Mammary epithelial cell (primary cell): ENCODE data around the gene CAP2.

Experiments
- EZH2 ChIP-seq: IDR thresholded peaks from 2 replicates; pipeline ENCODE4 v1.6.1; 2012; ENCODE audit warnings: low read length, inconsistent platforms, borderline replicate concordance
- TF ChIP-seq, protein P1 (sequence below), 2 donors: IDR thresholded peaks in 1 of 2; conservative IDR thresholded peaks in 1 of 2; 2 replicates each; pipeline ENCODE4 v1.5.1; 2011 to 2012; ENCODE audit warnings: inconsistent platforms in 2 of 2, low read length in 2 of 2, mild to moderate bottlenecking in 2 of 2, control low read depth in 1 of 2, low read depth in 1 of 2; ENCODE audit not compliant: insufficient read depth in 1 of 2; ENCODE audit errors: extremely low read depth in 1 of 2

DNA sequence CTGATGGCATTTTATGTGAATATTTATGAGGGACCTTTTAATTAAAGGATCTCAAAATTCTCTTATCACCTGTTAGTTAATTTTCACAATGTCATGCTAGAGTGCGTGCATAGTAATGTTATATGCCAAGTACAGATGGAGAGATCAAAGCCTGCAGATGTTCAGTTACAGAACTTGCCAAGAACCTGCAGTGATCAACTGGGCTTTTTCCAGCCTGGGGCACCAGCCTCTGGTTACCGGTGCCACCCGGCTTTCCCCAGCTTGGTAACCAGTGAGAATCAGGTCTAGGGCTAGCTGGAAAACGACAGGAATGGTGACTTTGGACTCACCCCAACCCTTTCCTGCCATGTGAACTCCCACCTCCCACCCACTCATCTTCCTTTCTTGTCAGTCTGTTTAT, 91.8 kb downstream of the CAP2 start:
- TF ChIP-seq, protein P1, sequence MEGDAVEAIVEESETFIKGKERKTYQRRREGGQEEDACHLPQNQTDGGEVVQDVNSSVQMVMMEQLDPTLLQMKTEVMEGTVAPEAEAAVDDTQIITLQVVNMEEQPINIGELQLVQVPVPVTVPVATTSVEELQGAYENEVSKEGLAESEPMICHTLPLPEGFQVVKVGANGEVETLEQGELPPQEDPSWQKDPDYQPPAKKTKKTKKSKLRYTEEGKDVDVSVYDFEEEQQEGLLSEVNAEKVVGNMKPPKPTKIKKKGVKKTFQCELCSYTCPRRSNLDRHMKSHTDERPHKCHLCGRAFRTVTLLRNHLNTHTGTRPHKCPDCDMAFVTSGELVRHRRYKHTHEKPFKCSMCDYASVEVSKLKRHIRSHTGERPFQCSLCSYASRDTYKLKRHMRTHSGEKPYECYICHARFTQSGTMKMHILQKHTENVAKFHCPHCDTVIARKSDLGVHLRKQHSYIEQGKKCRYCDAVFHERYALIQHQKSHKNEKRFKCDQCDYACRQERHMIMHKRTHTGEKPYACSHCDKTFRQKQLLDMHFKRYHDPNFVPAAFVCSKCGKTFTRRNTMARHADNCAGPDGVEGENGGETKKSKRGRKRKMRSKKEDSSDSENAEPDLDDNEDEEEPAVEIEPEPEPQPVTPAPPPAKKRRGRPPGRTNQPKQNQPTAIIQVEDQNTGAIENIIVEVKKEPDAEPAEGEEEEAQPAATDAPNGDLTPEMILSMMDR (conservative IDR thresholded peaks at IDR 0.05 in 1 of 2, IDR thresholded peaks at IDR 0.05 in 1 of 2; ENCODE audit: extremely low read depth in 1 of 2, insufficient read depth in 1 of 2, low read depth in 1 of 2, low read length in 2 of 2), result no peak
- TF ChIP-seq EZH2, result no peak
